DMS 273 treated with DMSO at 0.1 percent for 48 hours (cell line): ENCODE results near the gene SNX15.
"Not testable (repeated sequence)": the region's sequence is repeated elsewhere in the genome, so short reads cannot be mapped to it uniquely, and the experiment has no call there.

Experiments used
- DNase-seq: peaks from one replicate; lab custom pipeline; 2025; lab: John Stamatoyannopoulos, UW

SNX15 gene

GRCh38 chr11:65016705-65017104 lies 10.5 kb upstream of the SNX15 start:
- no peak for DNase-seq

- no peak for DNase-seq
Observed at GRCh38 chr11:65017937-65018336, 9.3 kb upstream of the SNX15 start.

DNA sequence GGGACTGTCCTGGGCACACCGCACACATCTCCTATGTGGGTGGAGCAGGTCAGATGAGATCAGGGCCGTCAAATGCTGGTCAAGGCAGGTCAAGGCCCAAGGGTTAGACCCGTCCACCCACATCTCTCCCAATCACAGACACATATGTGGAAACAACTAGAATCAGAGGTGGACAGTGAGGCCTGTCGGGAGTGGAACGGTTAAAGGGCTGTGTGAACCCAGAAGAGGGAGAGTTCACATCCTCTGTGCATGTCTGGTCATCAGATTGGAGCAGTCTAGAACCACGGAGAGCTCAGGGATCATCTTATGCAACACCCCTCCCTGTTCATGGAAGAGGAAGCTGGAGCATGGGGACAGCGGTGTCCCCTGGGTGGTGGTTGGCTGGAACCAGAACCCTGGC lies 7.4 kb upstream of the SNX15 start:
- no peak for DNase-seq

DNA sequence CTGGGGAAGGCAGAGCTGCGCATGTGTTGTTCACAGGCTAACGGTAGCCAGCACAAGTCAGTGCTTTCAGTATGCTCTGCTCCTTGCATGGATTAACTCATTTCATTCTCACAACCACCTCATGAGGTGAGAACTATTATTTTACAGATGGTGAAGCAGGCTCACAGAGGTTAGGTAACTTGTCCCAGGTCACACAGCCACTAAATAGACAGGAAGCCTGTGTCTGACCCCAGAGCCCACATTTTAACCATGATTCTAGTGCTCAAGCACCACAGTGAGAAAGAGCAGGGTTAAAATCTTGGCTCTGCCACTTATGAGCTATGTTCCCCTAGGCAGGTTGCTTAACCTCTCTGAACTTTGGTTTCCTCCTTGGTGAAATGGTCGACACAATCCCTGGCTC lies 6.2 kb upstream of the SNX15 start:
- DNase-seq = no peak

DNA sequence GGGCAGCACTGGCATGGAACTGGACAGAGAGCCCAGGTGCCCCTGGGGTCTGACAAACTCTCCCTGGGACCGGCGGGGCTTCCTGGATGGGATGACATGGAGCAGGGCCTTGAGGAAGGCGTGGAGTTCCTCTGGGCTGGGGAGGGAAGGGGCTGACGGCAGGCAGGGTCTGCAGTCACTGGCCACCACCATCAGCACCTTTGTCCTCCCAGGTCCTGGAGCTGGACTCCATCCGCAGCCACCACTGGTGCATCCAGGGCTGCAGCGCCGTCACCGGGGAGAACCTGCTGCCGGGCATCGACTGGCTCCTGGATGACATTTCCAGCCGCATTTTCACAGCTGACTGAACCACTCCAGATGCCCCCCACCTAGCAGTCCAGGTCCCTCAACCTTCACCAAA lies 5.7 kb upstream of the SNX15 start:
- no peak for DNase-seq

- DNase-seq = not testable (repeated sequence)
Observed at GRCh38 chr11:65023502-65023901, 3.7 kb upstream of the SNX15 start.

GRCh38 chr11:65026810-65027209 lies 429 bp upstream of the SNX15 start:
- DNase-seq = no peak

DNA sequence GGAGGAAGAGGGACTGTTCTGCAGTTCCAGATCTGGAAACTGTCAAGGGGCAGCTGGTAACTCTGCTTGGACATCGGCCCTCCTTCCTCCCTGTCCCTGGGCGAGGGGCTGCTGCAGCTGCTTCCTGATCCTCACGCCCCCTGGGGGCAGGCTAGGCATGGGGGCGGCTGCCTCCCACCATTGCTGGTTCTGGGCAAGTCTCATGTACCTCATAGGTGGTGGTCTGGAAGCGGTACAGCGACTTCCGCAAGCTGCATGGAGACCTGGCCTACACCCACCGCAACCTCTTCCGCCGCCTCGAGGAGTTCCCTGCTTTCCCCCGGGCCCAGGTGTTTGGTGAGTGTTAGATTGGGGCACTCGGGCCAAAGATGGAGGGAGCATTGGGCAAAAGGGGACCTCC lies 5.0 kb downstream of the SNX15 start:
- DNase-seq = no peak

DNA sequence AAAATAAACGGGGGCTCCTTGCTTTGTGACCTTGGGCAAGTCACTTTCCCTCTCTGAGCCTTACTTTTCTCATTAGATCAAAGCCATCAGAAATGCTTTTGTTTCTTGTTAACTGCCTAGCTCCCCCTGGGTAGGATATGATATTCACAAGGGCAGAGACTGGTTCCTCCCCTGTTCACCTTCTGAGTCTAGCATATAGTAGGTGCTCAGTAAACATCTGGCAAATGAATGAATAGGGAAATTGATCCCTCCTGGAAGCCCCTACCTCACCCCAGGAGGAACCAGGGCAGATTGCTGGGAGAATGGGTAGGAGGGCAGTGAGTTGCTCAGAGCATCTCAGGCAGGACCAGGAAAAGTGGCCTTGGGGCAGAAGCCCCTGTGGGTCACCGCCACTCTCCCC lies 7.2 kb downstream of the SNX15 start:
- no peak for DNase-seq

- no peak for DNase-seq
Observed at GRCh38 chr11:65035579-65035978, 8.3 kb downstream of the SNX15 start.

GRCh38 chr11:65036931-65037330 lies 9.7 kb downstream of the SNX15 start:
- DNase-seq = no peak

DNA sequence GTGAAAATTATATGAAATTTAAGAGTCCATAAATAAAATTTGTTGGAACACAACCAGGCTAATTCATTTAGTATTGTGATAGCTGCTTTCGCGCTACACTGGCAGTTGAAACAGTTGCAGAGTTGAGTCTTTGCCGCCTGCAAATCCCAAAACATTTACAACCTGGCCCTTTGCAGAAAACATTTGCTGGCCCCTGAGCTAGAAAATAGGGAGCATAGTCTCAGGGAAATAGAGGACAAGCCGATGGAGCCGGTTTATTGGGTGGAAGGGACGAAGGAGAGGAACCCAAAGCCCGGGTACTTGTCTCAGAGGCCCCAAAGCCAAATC lies 13.2 kb downstream of the SNX15 start:
- DNase-seq = no peak

- DNase-seq = peak; percentile 89
Observed at GRCh38 chr11:65040847-65041622, 13.8 kb downstream of the SNX15 start, which contains the start of gene SAC3D1. TSS of gene SAC3D1 (plus strand) at chr11:65041210. CDS start at chr11:65041293, 83 bp downstream.

DNA sequence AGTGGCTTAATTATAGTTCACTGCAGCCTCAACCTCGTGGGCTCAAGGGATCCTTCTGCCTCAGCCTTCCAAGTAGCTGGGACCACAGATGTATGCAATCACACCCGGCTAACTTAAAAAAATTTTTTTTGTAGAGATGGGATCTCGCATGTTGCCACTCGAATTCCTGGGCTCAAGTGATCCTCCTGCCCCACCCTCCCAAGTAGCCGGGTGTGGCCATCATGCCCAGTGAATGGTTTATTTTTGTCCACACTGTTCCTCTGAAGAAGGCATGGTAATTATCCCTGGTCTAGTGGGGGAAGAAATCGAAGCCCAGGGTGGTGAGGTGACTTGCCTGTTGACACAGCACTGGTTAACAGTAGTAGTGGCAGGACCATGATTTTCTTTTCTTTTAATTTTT lies 15.7 kb downstream of the SNX15 start:
- DNase-seq = no peak

- DNase-seq = no peak
Observed at GRCh38 chr11:65043881-65044501, 16.8 kb downstream of the SNX15 start.

DNA sequence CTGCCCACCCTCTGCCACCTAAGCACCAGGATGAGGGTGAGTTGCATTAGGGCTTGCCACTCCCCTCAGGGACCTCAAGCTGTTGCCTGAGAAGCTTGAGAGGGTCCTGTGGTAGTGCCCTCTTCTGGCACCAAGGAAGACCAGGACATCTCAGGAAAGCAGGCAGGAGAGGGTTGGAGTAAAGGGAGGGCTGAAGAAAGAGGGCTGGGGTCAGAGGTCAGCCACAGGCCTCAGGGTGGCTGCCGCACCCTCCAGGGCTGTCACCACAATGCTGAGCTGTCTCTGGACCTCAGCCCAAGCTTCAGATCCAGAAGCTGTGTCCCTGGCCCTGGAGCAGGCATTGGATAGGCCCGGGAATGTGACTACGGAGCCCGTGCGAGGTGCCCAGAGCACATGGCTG lies 17.8 kb downstream of the SNX15 start:
- no peak for DNase-seq

- DNase-seq = no peak
Observed at GRCh38 chr11:65045728-65046127, 18.5 kb downstream of the SNX15 start.

GRCh38 chr11:65047581-65048422 lies 20.6 kb downstream of the SNX15 start:
- DNase-seq = no peak

- no peak for DNase-seq
Observed at GRCh38 chr11:65051398-65051858, 24.2 kb downstream of the SNX15 start.

- no peak for DNase-seq
Observed at GRCh38 chr11:65053827-65054508, 26.7 kb downstream of the SNX15 start.

DNA sequence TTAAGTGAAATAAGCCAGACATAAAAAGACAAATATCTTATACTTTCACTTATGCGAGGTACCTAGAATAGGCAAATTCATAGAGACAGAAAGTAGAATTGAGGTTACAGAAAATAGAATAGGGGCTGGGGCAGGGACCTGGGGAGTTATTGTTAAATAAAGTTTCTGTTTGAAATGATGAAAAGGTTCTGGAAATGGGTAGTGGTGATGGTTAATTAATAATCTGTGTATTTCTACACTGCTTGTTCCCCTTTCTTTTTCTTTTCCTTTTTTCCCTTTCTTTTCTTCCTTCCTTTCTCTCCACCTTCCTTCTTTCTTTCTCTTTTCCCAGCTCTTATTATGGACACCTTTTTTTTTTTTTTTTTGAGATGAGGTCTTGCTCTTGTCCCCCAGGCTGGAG lies 28.3 kb downstream of the SNX15 start:
- no peak for DNase-seq

DNA sequence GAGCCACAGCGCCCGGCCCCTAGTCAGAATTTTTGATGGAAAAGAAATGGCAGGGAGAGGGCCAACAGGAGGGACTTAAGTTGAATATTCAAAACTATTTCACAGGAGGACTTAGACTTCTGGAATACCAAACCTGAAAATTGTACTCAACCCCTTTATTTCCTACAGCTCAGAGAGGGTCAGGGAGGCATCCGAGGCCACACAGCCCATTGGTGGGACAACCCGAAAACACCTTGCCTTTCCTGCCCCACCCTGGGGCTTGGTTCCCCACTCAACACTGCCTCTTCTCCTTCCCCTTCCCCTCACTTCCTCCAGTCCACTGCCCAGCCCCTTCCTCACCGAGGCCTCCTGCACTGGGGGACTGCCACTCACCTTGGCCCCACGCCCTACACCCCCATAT lies 29.8 kb downstream of the SNX15 start:
- no peak for DNase-seq
